Activated CD4-positive, alpha-beta T cell treated with anti-CD3 and anti-CD28 coated beads, Interleukin-2, amount 10 ng/mL, durations not matched to agents 24 days and 14 days (primary cell): ENCODE results near the gene CDK4. TPM values are rescaled to one million over a fixed set of nuclear protein-coding genes. Genes with fewer than 3 reads are reported as not detected.

ENCODE experiments used
- DNase-seq: peaks from one replicate; pipeline ENCODE4 v3.0.0; 2022
- H3K27ac Mint-ChIP-seq: one replicate; pipeline ENCODE4 v1.8.0; 2022; ENCODE audit warnings: mild to moderate bottlenecking, mixed read lengths
- H3K27me3 Mint-ChIP-seq: one replicate; pipeline ENCODE4 v1.8.0; 2022; ENCODE audit warnings: mixed read lengths
- H3K36me3 Mint-ChIP-seq: one replicate; pipeline ENCODE4 v1.8.0; 2022; ENCODE audit warnings: low read depth, mild to moderate bottlenecking, mixed read lengths
- H3K4me1 Mint-ChIP-seq: one replicate; pipeline ENCODE4 v1.8.0; 2021; ENCODE audit warnings: mixed read lengths
- H3K4me3 Mint-ChIP-seq: one replicate; pipeline ENCODE4 v1.8.0; 2022; ENCODE audit warnings: mild to moderate bottlenecking, moderate library complexity, mixed read lengths
- H3K9me3 Mint-ChIP-seq: one replicate; pipeline ENCODE4 v1.8.0; 2021; ENCODE audit warnings: mixed read lengths
- intact Hi-C: fragments of 100-400 bp; cut with micrococcal nuclease; formaldehyde crosslinking; loops from one replicate; pipeline ENCODE4 v1.15.1; 2023
- total RNA-seq: library from RNA; stranded (reverse); gene quantifications from 2 replicates; pipeline ENCODE4 v1.2.3, GENCODE V29; 2022

The CDK4 gene
- total RNA-seq, 1 donor from 2014 or later = 248 TPM

GRCh38 chr12:57745485-57745881 is 6.6 kb downstream of the CDK4 start:
- no peak for DNase-seq
- H3K36me3 Mint-ChIP-seq = peaks cover 42% of the 10 kb centered on the region
- intact Hi-C loops = loop anchor here (2.0 to 10.0 kb wide), 2 partner anchors 113 to 681 kb away; partner anchors contain the start of gene B4GALNT1
- no peaks in the 10 kb centered on the region for H3K9me3 Mint-ChIP-seq
- H3K27ac Mint-ChIP-seq = peak overlapping the region; percentile 90
- H3K4me3 Mint-ChIP-seq = peak overlapping the region; percentile 94
- no peaks in the 10 kb centered on the region for H3K27me3 Mint-ChIP-seq
- H3K4me1 Mint-ChIP-seq = peaks cover 47% of the 10 kb centered on the region

GRCh38 chr12:57744777-57745484 is 7.2 kb downstream of the CDK4 start, which contains the start of gene TSPAN31:
TSS of gene TSPAN31 (plus strand) at chr12:57745039. CDS start at chr12:57745155, 116 bp downstream.
- Mint-ChIP-seq H3K4me1 (peaks cover 45% of the 10 kb centered on the region), H3K27ac (peak within 1 kb of the TSS; percentile 90), H3K9me3 (no peaks in the 10 kb centered on the region), H3K4me3 (peak within 1 kb of the TSS; percentile 94), H3K27me3 (no peaks in the 10 kb centered on the region), H3K36me3 (peaks cover 37% of the 10 kb centered on the region)
- intact Hi-C loops = loop anchor here (1.0 to 10.0 kb wide), 6 partner anchors 7 to 680 kb away; partner anchors contain the start of genes ARHGAP9, B4GALNT1 and CDK4
- DNase-seq = peak; percentile 98

GRCh38 chr12:57744194-57744776 is 7.8 kb downstream of the CDK4 start:
- Mint-ChIP-seq H3K9me3 (no peaks in the 10 kb centered on the region), H3K4me1 (peaks cover 50% of the 10 kb centered on the region), H3K4me3 (peak overlapping the region; percentile 94), H3K36me3 (peaks cover 37% of the 10 kb centered on the region), H3K27me3 (no peaks in the 10 kb centered on the region), H3K27ac (peak overlapping the region; percentile 90)
- intact Hi-C loops = loop anchor here (1.0 to 10.0 kb wide), 6 partner anchors 8 to 679 kb away; partner anchors contain the start of genes ARHGAP9, B4GALNT1 and CDK4
- peak; percentile 93 for DNase-seq

- H3K9me3 Mint-ChIP-seq = no peaks in the 10 kb centered on the region
Observed at GRCh38 chr12:57743769-57744168, 8.3 kb downstream of the CDK4 start.

GRCh38 chr12:57741844-57742738 is 10.0 kb downstream of the CDK4 start:
- intact Hi-C loops = loop anchor here (1.0 to 10.0 kb wide), 4 partner anchors 159 to 677 kb away; partner anchors contain the start of gene ARHGAP9
- Mint-ChIP-seq H3K4me3 (peak overlapping the region; percentile 90), H3K36me3 (peaks cover 23% of the 10 kb centered on the region), H3K27me3 (no peaks in the 10 kb centered on the region), H3K27ac (peak overlapping the region; percentile 87), H3K9me3 (no peaks in the 10 kb centered on the region), H3K4me1 (peaks cover 51% of the 10 kb centered on the region)
- peak; percentile 93 for DNase-seq

More at GRCh38 chr12:57743769-57744168, 8.3 kb downstream of the CDK4 start:
- no peak for DNase-seq
- Mint-ChIP-seq H3K27me3 (no peaks in the 10 kb centered on the region), H3K4me3 (peak overlapping the region; percentile 94), H3K4me1 (peaks cover 54% of the 10 kb centered on the region), H3K27ac (peak overlapping the region; percentile 90), H3K36me3 (peaks cover 35% of the 10 kb centered on the region)
- intact Hi-C loops = loop anchor here (1.0 to 10.0 kb wide), 6 partner anchors 9 to 679 kb away; partner anchors contain the start of genes ARHGAP9, B4GALNT1 and CDK4

- intact Hi-C loops = loop anchor here (5.0 to 10.0 kb wide), 3 partner anchors 264 to 677 kb away; partner anchors contain the start of gene ARHGAP9
- Mint-ChIP-seq H3K27me3 (no peaks in the 10 kb centered on the region), H3K36me3 (peaks cover 23% of the 10 kb centered on the region), H3K9me3 (no peaks in the 10 kb centered on the region), H3K27ac (peak overlapping the region; percentile 87), H3K4me3 (peak overlapping the region; percentile 90), H3K4me1 (peaks cover 51% of the 10 kb centered on the region)
- no peak for DNase-seq
Observed at GRCh38 chr12:57741413-57741789, 10.7 kb downstream of the CDK4 start.

- Mint-ChIP-seq H3K4me1 (peaks cover 46% of the 10 kb centered on the region), H3K9me3 (no peaks in the 10 kb centered on the region), H3K4me3 (peak overlapping the region; percentile 90), H3K27ac (peak overlapping the region; percentile 87), H3K36me3 (peaks cover 20% of the 10 kb centered on the region), H3K27me3 (no peaks in the 10 kb centered on the region)
- intact Hi-C loops = loop anchor here (5.0 to 10.0 kb wide), 3 partner anchors 264 to 676 kb away; partner anchors contain the start of gene ARHGAP9
- DNase-seq = peak; percentile 95
Observed at GRCh38 chr12:57740656-57741412, 11.3 kb downstream of the CDK4 start.

- no peaks in the 10 kb centered on the region for H3K27me3 Mint-ChIP-seq
- intact Hi-C loops = loop anchor here (5.0 to 10.0 kb wide), 3 partner anchors 263 to 675 kb away; partner anchors contain the start of gene ARHGAP9
- H3K27ac Mint-ChIP-seq = peak overlapping the region; percentile 29
- peak overlapping the region; percentile 90 for H3K4me3 Mint-ChIP-seq
- H3K4me1 Mint-ChIP-seq = peaks cover 41% of the 10 kb centered on the region
- H3K9me3 Mint-ChIP-seq = no peaks in the 10 kb centered on the region
- no peak for DNase-seq
- peaks cover 20% of the 10 kb centered on the region for H3K36me3 Mint-ChIP-seq
Observed at GRCh38 chr12:57739914-57740538, 12.1 kb downstream of the CDK4 start.

GRCh38 chr12:57739387-57739786 is 12.7 kb downstream of the CDK4 start:
- Mint-ChIP-seq H3K4me1 (peaks cover 41% of the 10 kb centered on the region), H3K27me3 (no peaks in the 10 kb centered on the region), H3K9me3 (no peaks in the 10 kb centered on the region), H3K27ac (peak overlapping the region; percentile 74), H3K4me3 (peak overlapping the region; percentile 59), H3K36me3 (peaks cover 23% of the 10 kb centered on the region)
- DNase-seq = no peak
- intact Hi-C loops = no loop called here

GRCh38 chr12:57738661-57739237 is 13.4 kb downstream of the CDK4 start, which contains the start of gene AGAP2:
TSS of gene AGAP2 (minus strand) at chr12:57738742. CDS start at chr12:57738246, 496 bp downstream.
- no peak for DNase-seq
- Mint-ChIP-seq H3K4me3 (peak within 1 kb of the TSS; percentile 59), H3K9me3 (no peaks in the 10 kb centered on the region), H3K27me3 (no peaks in the 10 kb centered on the region), H3K4me1 (peaks cover 35% of the 10 kb centered on the region), H3K36me3 (peaks cover 25% of the 10 kb centered on the region), H3K27ac (peak within 1 kb of the TSS; percentile 74)
- intact Hi-C loops = no loop called here

GRCh38 chr12:57737467-57738460 is 14.3 kb downstream of the CDK4 start:
- Mint-ChIP-seq H3K4me3 (no peak overlapping the region), H3K9me3 (no peaks in the 10 kb centered on the region), H3K36me3 (peaks cover 30% of the 10 kb centered on the region), H3K4me1 (peaks cover 35% of the 10 kb centered on the region), H3K27ac (no peak overlapping the region), H3K27me3 (no peaks in the 10 kb centered on the region)
- intact Hi-C loops = no loop called here
- DNase-seq = no peak
